Transverse colon (tissue), 4 donors: ENCODE data around the gene RAD51D. TPM values are rescaled to one million over a fixed set of nuclear protein-coding genes. Genes with fewer than 3 reads are reported as not detected.

Experiments
- DNase-seq: peaks from one replicate; pipeline ENCODE4 v3.0.0-alpha.2; 2019
- H3K27ac ChIP-seq, 4 donors: fragments of 200-600 bp; sonication (generic); 2 replicates each; pipeline ENCODE4 v1.5.1; 2016 to 2018; ENCODE audit warnings: inconsistent platforms in 4 of 4
- H3K27me3 ChIP-seq: fragments of 200-600 bp; sonication (generic); 2 replicates; pipeline ENCODE4 v1.5.1; 2017; ENCODE audit warnings: inconsistent platforms
- H3K36me3 ChIP-seq, 4 donors: fragments of 200-600 bp; sonication (generic); 2 replicates each; pipeline ENCODE4 v1.5.1; 2017 to 2019; ENCODE audit warnings: inconsistent platforms in 4 of 4
- H3K4me1 ChIP-seq, 4 donors: fragments of 200-600 bp; sonication (generic); 2 replicates each; pipeline ENCODE4 v1.5.1; 2017 to 2020; ENCODE audit warnings: inconsistent platforms in 4 of 4
- H3K4me3 ChIP-seq, 4 donors: fragments of 200-600 bp; sonication (generic); 1 replicate in 1 of 4; 2 replicates in 3 of 4; pipeline versions ENCODE4 v1.5.1 to v1.6.1; 2017 to 2019; ENCODE audit warnings: inconsistent platforms in 4 of 4
- H3K9me3 ChIP-seq, 2 donors: fragments of 200-600 bp; sonication (generic); 2 replicates each; pipeline ENCODE4 v1.5.1; 2017 to 2019; ENCODE audit warnings: inconsistent platforms in 2 of 2
- CTCF ChIP-seq, 5 experiments: fragments of 200-600 bp in 3 of 5; fragments of 450-650 bp in 2 of 5; sonication (generic) in 3 of 5; IDR thresholded peaks; 1 replicate in 2 of 5; 2 replicates in 3 of 5; pipeline ENCODE4 v1.5.1; 2016 to 2017; ENCODE audit warnings: antibody characterized with exemption in 5 of 5, inconsistent platforms in 3 of 5, mild to moderate bottlenecking in 2 of 5, moderate library complexity in 1 of 5
- EP300 ChIP-seq: sonication (generic); formaldehyde crosslinking; IDR thresholded peaks from one replicate; pipeline ENCODE4 v1.6.1; 2017; ENCODE audit warnings: antibody characterized with exemption, low read depth
- POLR2A ChIP-seq: fragments of 450-650 bp; IDR thresholded peaks from one replicate; pipeline ENCODE4 v1.6.1; 2016; ENCODE audit warnings: antibody characterized with exemption, mild to moderate bottlenecking, moderate library complexity
- POLR2AphosphoS5 ChIP-seq, 3 donors: sonication (generic); formaldehyde crosslinking; IDR thresholded peaks; one replicate each; pipeline ENCODE4 v1.6.1; 2016; ENCODE audit warnings: antibody characterized with exemption in 3 of 3
- WGBS, 2 donors: methylation state at CpG; one replicate each; pipeline ENCODE4 v1.1.5; 2018; ENCODE audit warnings: low coverage in 1 of 2; 5-methylcytosine and 5-hydroxymethylcytosine counted together
- in situ Hi-C, 4 donors: fragments of 200-750 bp; cut with MboI; loops; one replicate each; pipeline versions ENCODE4 v1.15.0 to v1.15.1; 2017; ENCODE audit warnings: low sequenced_read_pairs in 3 of 4, low pct_ligation_motif_present in 1 of 4, low pct_unique_long_range_greater_than_20kb in 1 of 4
- intact Hi-C: fragments of 100-400 bp; cut with DNase I; formaldehyde crosslinking; loops from one replicate; pipeline ENCODE4 v1.15.1; 2023; ENCODE audit warnings: low total_unique reads
- total RNA-seq, 4 donors: library from RNA; depleted of rRNA; stranded (reverse); fragments of >200 nt; gene quantifications; one replicate each; pipeline ENCODE4 v1.1.0, GENCODE V29; 2016

RAD51D gene
- total RNA-seq, 4 donors from 2014 or later: 5.6 to 60.3 (median 7.8) TPM

GRCh38 chr17:35132816-35133550 is 13.3 kb upstream of the RAD51D start:
- no peaks in the 10 kb centered on the region for H3K9me3 ChIP-seq
- H3K4me3 ChIP-seq: no peak overlapping the region
- intact Hi-C loops: no loop called here
- H3K27ac ChIP-seq: no peak overlapping the region
- no peaks in the 10 kb centered on the region for H3K4me1 ChIP-seq
- H3K27me3 ChIP-seq: no peaks in the 10 kb centered on the region
- in situ Hi-C loops: loop anchor here in 1 of 4 donors (25.0 kb wide), 3 partner anchors 546 to 721 kb away; partner anchors contain the start of genes RASL10B and TMEM132E
- TF ChIP-seq POLR2AphosphoS5 (IDR thresholded peaks at IDR 0.05): no peak
- no peak for TF ChIP-seq CTCF (IDR thresholded peaks at IDR 0.05)
- no peak for TF ChIP-seq EP300
- TF ChIP-seq POLR2A: no peak
- 80 to 89% methylated on average over 1 to 22 of the region's 22 CpGs for WGBS, 2 donors
- H3K36me3 ChIP-seq: peaks cover 0 to 17% (median 6%) of the 10 kb centered on the region in 4 donors
- no peak for DNase-seq

GRCh38 chr17:35132099-35132498 is 12.4 kb upstream of the RAD51D start:
- Histone ChIP-seq H3K36me3 (peaks cover 0 to 17% (median 6%) of the 10 kb centered on the region in 4 donors), H3K27me3 (no peaks in the 10 kb centered on the region), H3K4me1 (no peaks in the 10 kb centered on the region), H3K9me3 (no peaks in the 10 kb centered on the region), H3K4me3 (no peak overlapping the region), H3K27ac (no peak overlapping the region)
- 65% methylated on average over 10 of the region's 10 CpGs; no CpG with 5 or more reads in 1 of the 2 donors for WGBS, 2 donors
- in situ Hi-C loops: loop anchor here in 1 of 4 donors (25.0 kb wide), 3 partner anchors 545 to 720 kb away; partner anchors contain the start of genes RASL10B and TMEM132E
- DNase-seq: peak; percentile 14
- intact Hi-C loops: no loop called here
- TF ChIP-seq EP300: no peak

GRCh38 chr17:35130392-35130791 is 10.7 kb upstream of the RAD51D start:
- no peaks in the 10 kb centered on the region for H3K4me1 ChIP-seq
- 93% methylated on average over 2 of the region's 3 CpGs; no CpG with 5 or more reads in 1 of the 2 donors for WGBS, 2 donors
- H3K9me3 ChIP-seq: no peaks in the 10 kb centered on the region
- H3K27ac ChIP-seq: no peak overlapping the region
- no peak overlapping the region for H3K4me3 ChIP-seq
- no peak for DNase-seq
- H3K36me3 ChIP-seq: peaks cover 0 to 12% (median 6%) of the 10 kb centered on the region in 4 donors
- in situ Hi-C loops: loop anchor here in 1 of 4 donors (25.0 kb wide), 3 partner anchors 543 to 718 kb away; partner anchors contain the start of genes RASL10B and TMEM132E
- TF ChIP-seq CTCF (IDR thresholded peaks at IDR 0.05) (no peak), EP300 (no peak)
- intact Hi-C loops: no loop called here
- no peaks in the 10 kb centered on the region for H3K27me3 ChIP-seq

GRCh38 chr17:35129973-35130351 is 10.3 kb upstream of the RAD51D start:
- Histone ChIP-seq H3K4me3 (no peak overlapping the region), H3K9me3 (no peaks in the 10 kb centered on the region), H3K27ac (no peak overlapping the region), H3K27me3 (no peaks in the 10 kb centered on the region), H3K36me3 (peaks cover 0 to 12% (median 6%) of the 10 kb centered on the region in 4 donors), H3K4me1 (no peaks in the 10 kb centered on the region)
- WGBS, 2 donors: 93 to 97% methylated on average over 2 to 5 of the region's 5 CpGs
- DNase-seq: no peak
- intact Hi-C loops: no loop called here
- in situ Hi-C loops: loop anchor here in 3 of 4 donors (10.0 to 25.0 kb wide), 5 partner anchors 543 to 718 kb away; partner anchors contain the start of genes RASL10B (in 1 of the 3) and TMEM132E (in 1 of the 3)
- TF ChIP-seq POLR2AphosphoS5 (IDR thresholded peaks at IDR 0.05): no peak
- no peak for TF ChIP-seq CTCF (IDR thresholded peaks at IDR 0.05)
- no peak for TF ChIP-seq EP300
- TF ChIP-seq POLR2A: no peak
